GM13977 (cell line): ENCODE results near the gene ZFAND3.

Source experiments
- DNase-seq: peaks from one replicate; pipeline ENCODE4 v3.0.0; 2012; ENCODE audit warnings: low spot score
- in situ Hi-C: fragments of 300-500 bp; cut with MboI; formaldehyde crosslinking; loops from one replicate; pipeline ENCODE4 v1.12.0; 2022; ENCODE audit warnings: low sequenced_read_pairs, low pct_unique_long_range_greater_than_20kb, mixed read lengths, inconsistent platforms; ENCODE audit not compliant: unreplicated experiment
- TF ChIP-seq, protein P1 (sequence below): IDR thresholded peaks from 2 replicates; pipeline ENCODE4 v1.5.1; 2012; ENCODE audit warnings: mild to moderate bottlenecking, control low read depth; ENCODE audit not compliant: insufficient read depth; ENCODE audit errors: extremely low read depth, missing control alignments

Gene ZFAND3

DNA sequence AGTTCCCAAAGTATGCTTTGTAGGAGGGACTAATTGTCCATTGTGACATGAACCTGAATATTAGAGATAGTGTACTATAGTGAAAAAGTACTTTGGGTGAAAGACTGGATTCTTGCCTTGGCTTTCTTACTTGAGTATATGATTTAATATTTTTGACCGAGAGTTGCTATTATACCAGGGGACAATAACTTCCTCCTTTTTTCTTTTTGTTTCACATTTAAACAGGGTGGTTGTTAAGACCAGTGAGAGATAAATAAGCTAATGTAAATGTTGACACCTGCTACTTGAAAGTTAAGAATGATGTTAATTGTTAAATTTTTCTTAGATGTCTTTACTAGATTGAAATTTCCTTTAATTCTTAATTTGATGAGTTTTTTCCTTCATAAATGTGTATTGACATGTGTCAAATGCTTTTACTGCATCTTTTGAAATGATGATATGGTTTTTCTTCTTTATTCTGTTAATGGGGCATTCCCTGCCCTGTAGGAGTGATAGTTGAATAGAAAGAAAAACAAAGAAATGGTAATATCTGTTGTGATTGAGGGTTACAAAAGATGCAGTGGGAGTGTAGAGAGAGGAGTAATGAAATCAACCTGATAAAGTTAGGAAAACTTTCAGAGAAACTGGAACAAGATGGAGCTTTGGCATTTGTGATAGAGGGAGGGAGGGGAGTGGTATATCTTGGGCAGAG is 48.4 kb downstream of the ZFAND3 start:
- DNase-seq, result peak; percentile 22
- in situ Hi-C loops, result no loop called here
- TF ChIP-seq, protein P1, sequence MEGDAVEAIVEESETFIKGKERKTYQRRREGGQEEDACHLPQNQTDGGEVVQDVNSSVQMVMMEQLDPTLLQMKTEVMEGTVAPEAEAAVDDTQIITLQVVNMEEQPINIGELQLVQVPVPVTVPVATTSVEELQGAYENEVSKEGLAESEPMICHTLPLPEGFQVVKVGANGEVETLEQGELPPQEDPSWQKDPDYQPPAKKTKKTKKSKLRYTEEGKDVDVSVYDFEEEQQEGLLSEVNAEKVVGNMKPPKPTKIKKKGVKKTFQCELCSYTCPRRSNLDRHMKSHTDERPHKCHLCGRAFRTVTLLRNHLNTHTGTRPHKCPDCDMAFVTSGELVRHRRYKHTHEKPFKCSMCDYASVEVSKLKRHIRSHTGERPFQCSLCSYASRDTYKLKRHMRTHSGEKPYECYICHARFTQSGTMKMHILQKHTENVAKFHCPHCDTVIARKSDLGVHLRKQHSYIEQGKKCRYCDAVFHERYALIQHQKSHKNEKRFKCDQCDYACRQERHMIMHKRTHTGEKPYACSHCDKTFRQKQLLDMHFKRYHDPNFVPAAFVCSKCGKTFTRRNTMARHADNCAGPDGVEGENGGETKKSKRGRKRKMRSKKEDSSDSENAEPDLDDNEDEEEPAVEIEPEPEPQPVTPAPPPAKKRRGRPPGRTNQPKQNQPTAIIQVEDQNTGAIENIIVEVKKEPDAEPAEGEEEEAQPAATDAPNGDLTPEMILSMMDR, result no peak

GRCh38 chr6:37868447-37868825 is 48.9 kb downstream of the ZFAND3 start:
- in situ Hi-C loops, result no loop called here
- no peak for DNase-seq
- TF ChIP-seq, protein P1, result no peak

DNA sequence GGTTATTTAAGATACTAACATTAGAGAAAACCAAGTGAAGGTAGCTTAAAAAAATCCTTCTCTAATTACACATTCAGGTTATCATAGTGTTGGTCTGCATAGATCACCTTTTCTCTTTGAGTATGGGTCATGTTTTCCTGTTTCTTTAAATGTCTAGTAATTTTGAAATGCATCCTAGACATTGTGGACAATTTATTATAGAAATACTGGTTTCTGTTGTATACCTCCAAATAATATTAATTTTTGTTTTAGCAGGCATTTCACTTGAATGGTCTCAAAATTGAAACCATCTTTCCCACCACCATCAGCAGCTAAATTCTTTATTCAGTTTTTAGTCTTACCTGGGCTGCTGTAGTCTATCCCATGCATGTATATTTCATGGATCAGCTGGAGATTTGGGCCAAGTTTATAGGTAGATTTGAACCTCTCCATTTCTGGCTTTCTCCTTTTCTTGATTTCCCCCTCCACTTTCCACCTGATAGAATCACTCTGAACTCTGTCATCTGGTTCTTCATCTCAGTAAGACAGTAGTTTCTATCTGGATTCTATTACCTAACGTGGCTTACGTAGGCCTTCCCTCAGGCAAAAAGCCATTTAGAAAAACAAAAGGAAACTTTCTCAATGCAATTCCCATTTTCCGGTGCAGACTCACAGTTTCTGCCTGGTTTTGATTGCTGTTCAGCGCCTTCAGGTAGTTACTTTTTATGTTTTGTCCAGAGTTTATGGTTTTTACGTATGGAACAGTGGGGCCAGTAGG is 52.3 kb downstream of the ZFAND3 start:
- TF ChIP-seq, protein P1, result no peak
- in situ Hi-C loops, result no loop called here
- no peak for DNase-seq

DNA sequence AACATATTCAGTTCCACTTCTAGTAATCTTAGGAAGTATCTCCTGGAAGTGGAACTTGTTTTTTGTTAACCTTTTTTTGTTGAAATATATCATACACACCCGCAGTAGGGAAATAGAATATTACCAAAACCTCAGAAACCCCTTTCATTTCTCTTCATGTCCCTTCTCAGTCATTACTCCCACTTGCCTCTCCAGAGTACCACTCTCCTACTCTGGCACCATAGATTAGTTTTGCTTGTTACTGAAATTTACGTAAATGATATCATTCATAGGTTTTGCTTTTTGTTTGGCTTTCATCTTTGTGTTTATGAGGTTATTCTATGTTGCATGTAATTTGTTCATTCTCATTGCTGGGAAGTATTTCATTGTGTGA is 52.8 kb downstream of the ZFAND3 start:
- no peak for DNase-seq
- TF ChIP-seq, protein P1, result no peak
- in situ Hi-C loops, result no loop called here

DNA sequence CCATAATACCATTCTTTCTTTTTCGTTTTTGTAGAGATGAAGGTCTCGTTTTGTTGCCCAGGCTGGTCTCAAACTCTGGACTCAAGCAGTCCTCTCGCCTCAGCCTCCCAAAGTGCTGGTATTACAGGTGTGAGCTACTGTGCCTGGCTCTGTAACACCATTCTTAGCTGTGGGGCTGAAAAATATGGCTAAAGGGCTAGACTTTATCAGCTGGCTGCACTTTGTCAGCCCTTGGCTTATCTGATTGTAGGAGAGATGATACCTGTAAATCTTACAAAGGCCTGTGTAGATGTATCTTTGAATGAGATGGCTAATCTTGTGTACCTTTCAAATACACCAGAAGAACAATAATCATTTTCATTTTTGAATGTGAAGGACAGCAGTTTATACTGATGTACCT is 55.2 kb downstream of the ZFAND3 start:
- TF ChIP-seq, protein P1, result no peak
- in situ Hi-C loops, result no loop called here
- no peak for DNase-seq

DNA sequence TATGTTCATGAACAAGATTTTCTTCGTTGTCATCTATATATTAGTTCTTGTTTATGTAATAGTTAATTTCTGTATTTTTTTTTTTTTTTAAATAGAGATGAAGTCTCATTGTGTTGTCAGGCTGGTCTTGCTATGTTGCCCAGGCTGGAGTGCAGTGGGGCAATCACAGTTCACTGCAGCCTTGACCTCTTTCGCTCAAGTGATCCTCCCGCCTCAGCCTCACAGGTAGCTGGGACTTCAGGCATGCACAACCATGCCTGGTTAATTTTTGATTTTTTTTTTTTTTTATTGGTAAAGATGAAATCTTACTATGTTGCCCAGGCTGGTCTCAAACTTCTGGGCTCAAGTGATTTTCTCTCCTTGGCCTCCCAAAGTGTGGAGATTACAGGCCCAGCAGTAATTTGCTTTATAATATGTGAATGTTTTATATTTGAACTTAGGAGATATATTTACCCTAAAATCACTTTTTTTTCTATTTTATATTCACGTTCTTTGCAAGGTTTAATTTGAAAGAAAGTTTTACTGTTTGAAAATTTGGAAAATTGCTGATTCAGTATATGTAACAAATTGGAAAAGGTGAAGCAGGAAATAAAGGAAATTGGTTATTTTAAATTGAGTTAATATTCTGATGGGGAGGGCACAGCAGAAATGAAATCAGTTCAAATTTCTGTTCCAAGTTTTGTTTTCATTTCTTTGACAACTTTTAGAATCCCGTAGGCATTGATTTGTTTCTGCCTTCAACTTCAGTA is 56.2 kb downstream of the ZFAND3 start:
- in situ Hi-C loops, result no loop called here
- no peak for DNase-seq
- TF ChIP-seq, protein P1, result no peak
